Sigmoid colon (tissue), 4 donors: ENCODE results near the gene GRID2.

Experiments
- EP300 ChIP-seq, 4 donors: sonication (generic); formaldehyde crosslinking; IDR thresholded peaks; one replicate each; pipeline ENCODE4 v1.6.1; 2017; ENCODE audit warnings: antibody characterized with exemption in 4 of 4
- POLR2A ChIP-seq, 2 donors: fragments of 450-650 bp; IDR thresholded peaks; one replicate each; pipeline ENCODE4 v1.6.1; 2016; ENCODE audit warnings: antibody characterized with exemption in 2 of 2, mild to moderate bottlenecking in 2 of 2, moderate library complexity in 2 of 2
- POLR2AphosphoS5 ChIP-seq, 4 donors: sonication (generic); formaldehyde crosslinking; IDR thresholded peaks; one replicate each; pipeline ENCODE4 v1.6.1; 2017; ENCODE audit warnings: antibody characterized with exemption in 4 of 4
- TF ChIP-seq, protein P1 (sequence below), 4 experiments: fragments of 450-650 bp in 3 of 4; fragments of 200-600 bp in 1 of 4; IDR thresholded peaks; one replicate each; pipeline ENCODE4 v1.5.1; 2016 to 2019; ENCODE audit warnings: antibody characterized with exemption in 4 of 4, mild to moderate bottlenecking in 3 of 4, moderate library complexity in 2 of 4

DNA sequence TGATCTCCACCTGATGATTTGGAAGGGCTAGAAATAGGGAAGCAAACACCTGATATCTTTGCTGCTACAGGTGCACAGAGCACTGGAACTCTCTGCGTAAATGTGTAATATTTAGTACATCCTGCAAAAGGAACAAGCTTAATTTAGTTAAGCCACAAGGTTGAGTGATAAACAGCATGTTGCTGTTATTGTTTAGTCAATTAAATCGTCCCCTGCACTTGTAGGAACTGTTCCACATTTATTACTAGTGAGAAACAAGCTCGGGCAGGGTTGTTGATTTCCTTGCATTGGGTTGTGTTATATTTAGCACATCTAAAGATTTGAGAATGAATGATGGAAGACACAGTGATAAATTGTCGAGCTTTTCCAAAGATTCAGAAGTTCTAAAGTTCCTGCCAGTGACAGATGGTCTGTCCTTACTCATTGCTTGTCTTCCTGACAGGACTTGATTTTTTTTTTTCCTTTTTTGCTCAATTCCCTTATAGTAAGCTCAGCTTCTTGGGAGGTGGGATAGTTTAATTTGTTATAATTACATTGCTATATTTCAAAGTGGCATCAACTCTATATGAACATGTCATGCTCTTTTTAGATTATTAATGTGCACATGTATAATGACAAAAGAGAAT lies 897.8 kb downstream of the GRID2 start:
- TF ChIP-seq, protein P1, sequence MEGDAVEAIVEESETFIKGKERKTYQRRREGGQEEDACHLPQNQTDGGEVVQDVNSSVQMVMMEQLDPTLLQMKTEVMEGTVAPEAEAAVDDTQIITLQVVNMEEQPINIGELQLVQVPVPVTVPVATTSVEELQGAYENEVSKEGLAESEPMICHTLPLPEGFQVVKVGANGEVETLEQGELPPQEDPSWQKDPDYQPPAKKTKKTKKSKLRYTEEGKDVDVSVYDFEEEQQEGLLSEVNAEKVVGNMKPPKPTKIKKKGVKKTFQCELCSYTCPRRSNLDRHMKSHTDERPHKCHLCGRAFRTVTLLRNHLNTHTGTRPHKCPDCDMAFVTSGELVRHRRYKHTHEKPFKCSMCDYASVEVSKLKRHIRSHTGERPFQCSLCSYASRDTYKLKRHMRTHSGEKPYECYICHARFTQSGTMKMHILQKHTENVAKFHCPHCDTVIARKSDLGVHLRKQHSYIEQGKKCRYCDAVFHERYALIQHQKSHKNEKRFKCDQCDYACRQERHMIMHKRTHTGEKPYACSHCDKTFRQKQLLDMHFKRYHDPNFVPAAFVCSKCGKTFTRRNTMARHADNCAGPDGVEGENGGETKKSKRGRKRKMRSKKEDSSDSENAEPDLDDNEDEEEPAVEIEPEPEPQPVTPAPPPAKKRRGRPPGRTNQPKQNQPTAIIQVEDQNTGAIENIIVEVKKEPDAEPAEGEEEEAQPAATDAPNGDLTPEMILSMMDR (IDR thresholded peaks at IDR 0.05), result no peak
- TF ChIP-seq POLR2AphosphoS5 (IDR thresholded peaks at IDR 0.05), result no peak
- no peak for TF ChIP-seq POLR2A (IDR thresholded peaks at IDR 0.05)
- TF ChIP-seq EP300 (IDR thresholded peaks at IDR 0.05), result no peak
